Neural cell (in vitro differentiated cells): ENCODE results near the gene TMCO4.

Experiments
- RAD21 ChIP-seq: fragments of 450-650 bp; conservative IDR thresholded peaks from 2 replicates; pipeline ENCODE4 v1.6.1; 2014; ENCODE audit warnings: antibody characterized with exemption, mild to moderate bottlenecking, moderate library complexity
- SMC3 ChIP-seq: fragments of 450-650 bp; conservative IDR thresholded peaks from 2 replicates; pipeline ENCODE4 v1.6.1; 2014; ENCODE audit warnings: antibody characterized with exemption, mild to moderate bottlenecking, moderate library complexity; ENCODE audit not compliant: poor library complexity

- no peak for TF ChIP-seq RAD21
- TF ChIP-seq SMC3: no peak
These were observed 45.8 kb upstream of the TMCO4 start for GRCh38 chr1:19845555-19845954.
